NCI-H526 treated with DMSO at 0.1 percent for 48 hours (cell line): ENCODE measurements around the gene ASB11.
A peak's percentile ranks its signal among the peaks of the same experiment; 100 is the strongest.
"Not testable (repeated sequence)": the region's sequence is repeated elsewhere in the genome, so short reads cannot be mapped to it uniquely, and the experiment has no call there.

Experiments used
- DNase-seq: peaks from one replicate; lab custom pipeline; 2025; lab: John Stamatoyannopoulos, UW

The ASB11 gene

GRCh38 chrX:15305899-15306298 is 9.5 kb downstream of the ASB11 start:
- not testable (repeated sequence) for DNase-seq

- no peak for DNase-seq
Measured at GRCh38 chrX:15301924-15302323, 13.5 kb downstream of the ASB11 start.

- no peak for DNase-seq
Measured at GRCh38 chrX:15299941-15300851, 15.2 kb downstream of the ASB11 start.

GRCh38 chrX:15298780-15299179 is 16.7 kb downstream of the ASB11 start:
- no peak for DNase-seq

- no peak for DNase-seq
Measured at GRCh38 chrX:15298201-15298600, 17.2 kb downstream of the ASB11 start.

- no peak for DNase-seq
Measured at GRCh38 chrX:15293451-15293850, 22.0 kb downstream of the ASB11 start.

- DNase-seq, result no peak
Measured at GRCh38 chrX:15292861-15293260, 22.6 kb downstream of the ASB11 start.

- no peak for DNase-seq
Measured at GRCh38 chrX:15277604-15278003, 37.8 kb downstream of the ASB11 start.

- no peak for DNase-seq
Measured at GRCh38 chrX:15274946-15275345, 40.5 kb downstream of the ASB11 start.

GRCh38 chrX:15273275-15273674 is 42.2 kb downstream of the ASB11 start:
- DNase-seq, result not testable (repeated sequence)

GRCh38 chrX:15271757-15272156 is 43.7 kb downstream of the ASB11 start:
- DNase-seq, result peak; percentile 50

- no peak for DNase-seq
Measured at GRCh38 chrX:15269618-15270521, 45.6 kb downstream of the ASB11 start, which contains the start of gene ASB9. ASB9 (minus strand) TSS chrX:15270083; CDS start chrX:15269874, 209 bp downstream.

- DNase-seq, result no peak
Measured at GRCh38 chrX:15269120-15269519, 46.3 kb downstream of the ASB11 start.

GRCh38 chrX:15254852-15255251 is 60.6 kb downstream of the ASB11 start:
- no peak for DNase-seq

- no peak for DNase-seq
Measured at GRCh38 chrX:15245896-15246295, 69.5 kb downstream of the ASB11 start.

- DNase-seq, result no peak
Measured at GRCh38 chrX:15244421-15244820, 71.0 kb downstream of the ASB11 start.

GRCh38 chrX:15242899-15243555 is 72.4 kb downstream of the ASB11 start:
- peak; percentile 85 for DNase-seq

- DNase-seq, result no peak
Measured at GRCh38 chrX:15241301-15241700, 74.1 kb downstream of the ASB11 start.

GRCh38 chrX:15240414-15240813 is 75.0 kb downstream of the ASB11 start:
- DNase-seq, result no peak

GRCh38 chrX:15236146-15236545 is 79.3 kb downstream of the ASB11 start:
- DNase-seq, result no peak

GRCh38 chrX:15235001-15235400 is 80.4 kb downstream of the ASB11 start:
- peak; percentile 19 for DNase-seq

GRCh38 chrX:15233416-15234015 is 81.9 kb downstream of the ASB11 start:
- DNase-seq, result no peak
